MM.1S (cell line): ENCODE results near the gene APOL4.

ENCODE experiments used
- DNase-seq: peaks from one replicate; pipeline ENCODE4 v3.0.0-alpha.2; 2015
- H2AFZ ChIP-seq: fragments of 300-600 bp; sonication (generic); 2 replicates; pipeline ENCODE4 v1.6.0; 2016; ENCODE audit warnings: antibody characterized with exemption, low read length
- H3F3A ChIP-seq: fragments of 300-600 bp; sonication (generic); 2 replicates; pipeline ENCODE4 v1.6.1; 2016; ENCODE audit warnings: mild to moderate bottlenecking, antibody characterized with exemption, low read length, moderate library complexity, mixed read lengths; ENCODE audit not compliant: insufficient read depth
- H3K27ac ChIP-seq: fragments of 300-600 bp; sonication (generic); 2 replicates; pipeline ENCODE4 v1.5.1; 2016; ENCODE audit warnings: mild to moderate bottlenecking, low read length
- H3K27me3 ChIP-seq: fragments of 300-600 bp; sonication (generic); replicated peaks from 2 replicates; pipeline ENCODE4 v1.6.0; 2016; ENCODE audit warnings: low read length; ENCODE audit not compliant: insufficient read depth
- H3K36me3 ChIP-seq: fragments of 300-600 bp; sonication (generic); replicated peaks from 2 replicates; pipeline ENCODE4 v1.6.1; 2016; ENCODE audit warnings: mild to moderate bottlenecking, low read length, mixed read lengths; ENCODE audit not compliant: insufficient read depth
- H3K4me1 ChIP-seq: fragments of 300-600 bp; sonication (generic); 2 replicates; pipeline ENCODE4 v1.6.1; 2016; ENCODE audit warnings: low read length, mixed read lengths
- H3K4me2 ChIP-seq: fragments of 300-600 bp; sonication (generic); 2 replicates; pipeline ENCODE4 v1.6.0; 2016; ENCODE audit warnings: low read depth, low read length
- H3K4me3 ChIP-seq: fragments of 300-600 bp; sonication (generic); 2 replicates; pipeline ENCODE4 v1.5.1; 2016; ENCODE audit warnings: low read length, mixed read lengths
- H3K79me2 ChIP-seq: fragments of 300-600 bp; sonication (generic); 2 replicates; pipeline ENCODE4 v1.6.1; 2016; ENCODE audit warnings: mixed run types, low read length, mixed read lengths
- H3K9ac ChIP-seq: fragments of 300-600 bp; sonication (generic); 2 replicates; pipeline ENCODE4 v1.6.1; 2016; ENCODE audit warnings: low read length, mixed read lengths
- H3K9me2 ChIP-seq: fragments of 300-600 bp; sonication (generic); replicated peaks from 2 replicates; pipeline ENCODE4 v1.6.1; 2016; ENCODE audit warnings: mild to moderate bottlenecking, low read length, mixed read lengths; ENCODE audit not compliant: insufficient read depth
- H3K9me3 ChIP-seq: fragments of 300-600 bp; sonication (generic); replicated peaks from 2 replicates; pipeline ENCODE4 v1.6.1; 2016; ENCODE audit warnings: mild to moderate bottlenecking, low read length, mixed read lengths; ENCODE audit not compliant: insufficient read depth
- H4K20me1 ChIP-seq: fragments of 300-600 bp; sonication (generic); 2 replicates; pipeline ENCODE4 v1.6.1; 2016; ENCODE audit warnings: mild to moderate bottlenecking, low read length, moderate library complexity, mixed read lengths; ENCODE audit not compliant: insufficient read depth
- EZH2 ChIP-seq: fragments of 300-600 bp; sonication (generic); optimal IDR thresholded peaks from 2 replicates; pipeline ENCODE3; 2017; ENCODE audit warnings: low read depth, mild to moderate bottlenecking, antibody characterized with exemption, low read length, mixed read lengths
- EZH2phosphoT487 ChIP-seq: fragments of 300-600 bp; sonication (generic); IDR thresholded peaks from 2 replicates; pipeline ENCODE4 v1.6.1; 2018; ENCODE audit warnings: antibody characterized with exemption, low read length
- TF ChIP-seq, protein P1 (sequence below): fragments of 300-600 bp; sonication (generic); IDR thresholded peaks from 2 replicates; pipeline ENCODE4 v1.5.1; 2016; ENCODE audit warnings: antibody characterized with exemption, low read length, mixed read lengths

The APOL4 gene

DNA sequence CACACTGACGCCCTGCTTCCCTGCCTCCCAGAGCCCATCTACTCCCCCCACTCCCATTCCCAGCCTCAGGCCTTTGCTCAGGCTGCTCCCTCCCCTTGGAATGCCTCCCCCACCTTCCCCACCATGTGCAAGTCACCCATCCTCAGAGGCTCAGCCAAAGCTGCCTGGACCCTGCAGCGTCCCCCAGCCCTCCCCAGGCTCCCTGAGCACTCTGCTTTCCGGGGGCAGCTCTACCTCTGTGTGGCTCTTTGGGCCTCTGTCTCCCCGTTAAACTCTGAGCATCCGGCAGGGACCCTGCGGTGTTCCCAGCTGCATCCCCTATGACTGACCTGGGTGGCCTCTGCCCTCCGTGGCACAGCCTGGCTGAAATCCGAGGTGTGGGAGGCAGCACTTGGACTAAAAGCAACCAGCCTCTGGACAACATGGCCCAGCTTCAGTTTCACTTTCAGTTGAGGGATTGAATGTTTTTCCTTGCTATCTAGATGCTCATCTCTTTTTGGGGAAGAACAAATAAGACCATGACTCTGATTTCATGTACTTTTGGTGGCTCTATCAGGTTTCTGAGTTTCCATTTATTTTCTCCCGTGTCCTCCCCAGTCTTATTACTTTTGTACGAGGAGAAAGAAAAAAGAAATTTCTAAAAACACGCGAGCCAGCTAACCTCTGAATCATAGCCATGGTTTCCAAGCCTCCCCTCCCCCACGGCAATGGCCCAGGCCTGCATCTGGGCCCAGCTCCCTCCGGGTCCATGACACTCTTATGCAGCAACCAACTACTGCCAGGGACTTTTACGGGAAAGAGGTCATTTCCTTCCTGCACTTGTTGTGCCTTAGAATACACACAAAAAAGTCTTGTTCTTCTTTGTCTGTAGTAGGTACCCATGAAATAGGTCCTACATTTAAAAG is 44.8 kb downstream of the APOL4 start:
- no peaks in the 10 kb centered on the region for H4K20me1 ChIP-seq
- H3K9me2 ChIP-seq, result no peaks in the 10 kb centered on the region
- peaks cover 61% of the 10 kb centered on the region for H3K79me2 ChIP-seq
- H3F3A ChIP-seq, result peaks cover 27% of the 10 kb centered on the region
- no peaks in the 10 kb centered on the region for H3K9me3 ChIP-seq
- no peaks in the 10 kb centered on the region for H3K27me3 ChIP-seq
- peak overlapping the region; percentile 83 for H3K4me2 ChIP-seq
- H3K4me1 ChIP-seq, result peaks cover 41% of the 10 kb centered on the region
- peak overlapping the region; percentile 36; the same call in 1 of the 2 replicates for H3K27ac ChIP-seq
- H3K9ac ChIP-seq, result peak overlapping the region; percentile 37; the same call in 1 of the 2 replicates
- DNase-seq, result peak; percentile 44
- H3K36me3 ChIP-seq, result no peaks in the 10 kb centered on the region
- TF ChIP-seq EZH2phosphoT487 (no peak), EZH2 (no peak)
- TF ChIP-seq, protein P1, sequence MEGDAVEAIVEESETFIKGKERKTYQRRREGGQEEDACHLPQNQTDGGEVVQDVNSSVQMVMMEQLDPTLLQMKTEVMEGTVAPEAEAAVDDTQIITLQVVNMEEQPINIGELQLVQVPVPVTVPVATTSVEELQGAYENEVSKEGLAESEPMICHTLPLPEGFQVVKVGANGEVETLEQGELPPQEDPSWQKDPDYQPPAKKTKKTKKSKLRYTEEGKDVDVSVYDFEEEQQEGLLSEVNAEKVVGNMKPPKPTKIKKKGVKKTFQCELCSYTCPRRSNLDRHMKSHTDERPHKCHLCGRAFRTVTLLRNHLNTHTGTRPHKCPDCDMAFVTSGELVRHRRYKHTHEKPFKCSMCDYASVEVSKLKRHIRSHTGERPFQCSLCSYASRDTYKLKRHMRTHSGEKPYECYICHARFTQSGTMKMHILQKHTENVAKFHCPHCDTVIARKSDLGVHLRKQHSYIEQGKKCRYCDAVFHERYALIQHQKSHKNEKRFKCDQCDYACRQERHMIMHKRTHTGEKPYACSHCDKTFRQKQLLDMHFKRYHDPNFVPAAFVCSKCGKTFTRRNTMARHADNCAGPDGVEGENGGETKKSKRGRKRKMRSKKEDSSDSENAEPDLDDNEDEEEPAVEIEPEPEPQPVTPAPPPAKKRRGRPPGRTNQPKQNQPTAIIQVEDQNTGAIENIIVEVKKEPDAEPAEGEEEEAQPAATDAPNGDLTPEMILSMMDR, result no peak
- peak overlapping the region; percentile 38 for H3K4me3 ChIP-seq
- H2AFZ ChIP-seq, result no peak overlapping the region

DNA sequence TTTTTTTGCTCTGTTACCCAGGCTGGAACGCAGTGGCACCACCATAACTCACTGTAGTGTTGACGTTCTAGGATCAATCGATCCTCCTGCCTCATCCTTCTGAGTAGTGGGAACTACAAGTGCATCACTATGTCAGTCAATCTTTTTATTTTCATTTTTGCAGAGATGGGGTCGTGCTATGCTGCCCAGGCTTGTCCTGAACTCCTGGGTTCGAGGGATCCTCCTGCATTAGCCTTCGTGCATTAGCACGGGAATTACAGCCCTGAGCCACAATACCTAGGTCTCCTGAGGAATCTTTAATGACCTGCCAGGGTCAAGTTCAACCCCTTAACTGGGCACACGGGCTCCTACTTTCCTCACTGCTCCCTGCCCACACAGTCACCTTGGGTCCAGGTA is 45.5 kb downstream of the APOL4 start:
- Histone ChIP-seq H3K36me3 (no peaks in the 10 kb centered on the region), H3K4me1 (peaks cover 34% of the 10 kb centered on the region), H3K27me3 (no peaks in the 10 kb centered on the region), H3K27ac (no peak overlapping the region), H3F3A (peaks cover 20% of the 10 kb centered on the region), H2AFZ (no peak overlapping the region), H3K4me2 (peak overlapping the region; percentile 83; the same call in 1 of the 2 replicates), H3K9ac (no peak overlapping the region), H4K20me1 (no peaks in the 10 kb centered on the region), H3K9me3 (no peaks in the 10 kb centered on the region), H3K4me3 (no peak overlapping the region), H3K79me2 (peaks cover 66% of the 10 kb centered on the region), H3K9me2 (no peaks in the 10 kb centered on the region)
- DNase-seq, result no peak
- TF ChIP-seq EZH2phosphoT487 (no peak), EZH2 (no peak)
- TF ChIP-seq, protein P1, result no peak

DNA sequence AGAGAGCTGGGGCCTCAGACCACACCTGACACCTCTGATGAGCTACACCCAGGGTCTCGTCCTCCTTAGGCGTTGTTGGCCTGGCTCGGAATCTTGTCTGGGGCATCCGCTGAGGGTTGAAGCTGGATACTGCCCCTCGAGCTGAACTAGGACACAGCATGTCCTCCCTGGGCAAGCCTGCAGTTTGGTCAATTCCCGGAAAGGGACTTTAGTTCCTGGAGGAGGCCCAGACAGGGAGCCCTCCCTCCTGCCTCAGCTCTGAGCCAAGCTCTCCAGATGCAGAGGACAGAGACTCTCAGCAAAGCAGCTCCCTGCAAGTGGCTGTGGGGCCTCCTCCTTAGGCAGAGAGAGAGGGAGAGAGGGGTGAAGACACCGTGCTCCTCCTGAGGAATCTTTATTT is 45.9 kb downstream of the APOL4 start:
- TF ChIP-seq EZH2phosphoT487, result no peak
- TF ChIP-seq, protein P1, result no peak
- no peak for TF ChIP-seq EZH2
- H3K27ac ChIP-seq, result no peak overlapping the region
- no peaks in the 10 kb centered on the region for H3K9me2 ChIP-seq
- no peak overlapping the region for H3K4me2 ChIP-seq
- H3K36me3 ChIP-seq, result no peaks in the 10 kb centered on the region
- peaks cover 70% of the 10 kb centered on the region for H3K79me2 ChIP-seq
- H3F3A ChIP-seq, result peaks cover 16% of the 10 kb centered on the region
- H3K9me3 ChIP-seq, result no peaks in the 10 kb centered on the region
- no peak overlapping the region for H3K9ac ChIP-seq
- H3K4me3 ChIP-seq, result no peak overlapping the region
- peaks cover 30% of the 10 kb centered on the region for H3K4me1 ChIP-seq
- DNase-seq, result no peak
- no peaks in the 10 kb centered on the region for H3K27me3 ChIP-seq
- no peaks in the 10 kb centered on the region for H4K20me1 ChIP-seq
- no peak overlapping the region for H2AFZ ChIP-seq
